ENCODE data around the gene ANO6. TPM values are rescaled to one million over a fixed set of nuclear protein-coding genes. Genes with fewer than 3 reads are reported as not detected.

Gene ANO6
- polyA plus RNA-seq, 1 donor from 2014 or later: 9.0 TPM

- H3K9ac ChIP-seq (ENCODE audit: low read length): no peak overlapping the region
- H3K4me3 ChIP-seq (ENCODE audit: low read length): no peak overlapping the region
- no peaks in the 10 kb centered on the region for H3K9me3 ChIP-seq (ENCODE audit: low read length)
- H3K4me2 ChIP-seq (ENCODE audit: low read length): no peak overlapping the region
- H3K9me2 ChIP-seq (ENCODE audit: insufficient read depth, low read length): no peaks in the 10 kb centered on the region
- H3K79me2 ChIP-seq (replicated peaks; ENCODE audit: insufficient read depth, low read length): peaks cover 14% of the 10 kb centered on the region
- no peaks in the 10 kb centered on the region for H3F3A ChIP-seq (ENCODE audit: insufficient read depth, low read length, poor library complexity, severe bottlenecking)
- no peak overlapping the region for H2AFZ ChIP-seq (ENCODE audit: low read depth, low read length)
- TF ChIP-seq, protein P1, sequence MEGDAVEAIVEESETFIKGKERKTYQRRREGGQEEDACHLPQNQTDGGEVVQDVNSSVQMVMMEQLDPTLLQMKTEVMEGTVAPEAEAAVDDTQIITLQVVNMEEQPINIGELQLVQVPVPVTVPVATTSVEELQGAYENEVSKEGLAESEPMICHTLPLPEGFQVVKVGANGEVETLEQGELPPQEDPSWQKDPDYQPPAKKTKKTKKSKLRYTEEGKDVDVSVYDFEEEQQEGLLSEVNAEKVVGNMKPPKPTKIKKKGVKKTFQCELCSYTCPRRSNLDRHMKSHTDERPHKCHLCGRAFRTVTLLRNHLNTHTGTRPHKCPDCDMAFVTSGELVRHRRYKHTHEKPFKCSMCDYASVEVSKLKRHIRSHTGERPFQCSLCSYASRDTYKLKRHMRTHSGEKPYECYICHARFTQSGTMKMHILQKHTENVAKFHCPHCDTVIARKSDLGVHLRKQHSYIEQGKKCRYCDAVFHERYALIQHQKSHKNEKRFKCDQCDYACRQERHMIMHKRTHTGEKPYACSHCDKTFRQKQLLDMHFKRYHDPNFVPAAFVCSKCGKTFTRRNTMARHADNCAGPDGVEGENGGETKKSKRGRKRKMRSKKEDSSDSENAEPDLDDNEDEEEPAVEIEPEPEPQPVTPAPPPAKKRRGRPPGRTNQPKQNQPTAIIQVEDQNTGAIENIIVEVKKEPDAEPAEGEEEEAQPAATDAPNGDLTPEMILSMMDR (IDR thresholded peaks at IDR 0.05; ENCODE audit: poor library complexity, severe bottlenecking): no peak
- no peak for TF ChIP-seq SMC3 (conservative IDR thresholded peaks at IDR 0.05; ENCODE audit: poor library complexity)
- no peaks in the 10 kb centered on the region for H4K20me1 ChIP-seq (ENCODE audit: insufficient read depth)
- H3K27me3 ChIP-seq (ENCODE audit: insufficient read depth, low read depth, low read length): no peaks in the 10 kb centered on the region
- H3K36me3 ChIP-seq (ENCODE audit: insufficient read depth, low read length): no peaks in the 10 kb centered on the region
- H3K27ac ChIP-seq (ENCODE audit: low read length): no peak overlapping the region
Observed at GRCh38 chr12:45226021-45226420, 10.1 kb downstream of the ANO6 start.

GRCh38 chr12:45227316-45228067, 11.6 kb downstream of the ANO6 start:
- Histone ChIP-seq H3K4me2 (ENCODE audit: low read length) (no peak overlapping the region), H4K20me1 (ENCODE audit: insufficient read depth) (no peaks in the 10 kb centered on the region), H3K9me2 (ENCODE audit: insufficient read depth, low read length) (no peaks in the 10 kb centered on the region), H3K9me3 (ENCODE audit: low read length) (no peaks in the 10 kb centered on the region), H3F3A (ENCODE audit: insufficient read depth, low read length, poor library complexity, severe bottlenecking) (no peaks in the 10 kb centered on the region), H3K27me3 (ENCODE audit: insufficient read depth, low read depth, low read length) (no peaks in the 10 kb centered on the region), H2AFZ (ENCODE audit: low read depth, low read length) (no peak overlapping the region), H3K27ac (ENCODE audit: low read length) (no peak overlapping the region), H3K4me3 (ENCODE audit: low read length) (no peak overlapping the region), H3K9ac (ENCODE audit: low read length) (no peak overlapping the region), H3K36me3 (ENCODE audit: insufficient read depth, low read length) (no peaks in the 10 kb centered on the region), H3K79me2 (replicated peaks; ENCODE audit: insufficient read depth, low read length) (peaks cover 8% of the 10 kb centered on the region)
- TF ChIP-seq SMC3 (conservative IDR thresholded peaks at IDR 0.05; ENCODE audit: poor library complexity) (no peak), REST (IDR thresholded peaks at IDR 0.05; ENCODE audit: borderline replicate concordance) (no peak)
- TF ChIP-seq, protein P1 (IDR thresholded peaks at IDR 0.05; ENCODE audit: poor library complexity, severe bottlenecking): no peak
